ENCODE results near the gene SRP68.

The SRP68 gene

GRCh38 chr17:76104140-76104895 is 32.0 kb upstream of the SRP68 start:
- no peaks in the 10 kb centered on the region for H3K9me2 ChIP-seq (ENCODE audit: low read depth, low read length)
- H4K20me1 ChIP-seq (ENCODE audit: insufficient read depth, low read length), result no peaks in the 10 kb centered on the region
- H3K79me2 ChIP-seq (ENCODE audit: insufficient read depth, low read length), result no peaks in the 10 kb centered on the region
- TF ChIP-seq EZH2 (IDR thresholded peaks at IDR 0.05; ENCODE audit: borderline replicate concordance, low read length) (no peak), CTCF (IDR thresholded peaks at IDR 0.05; ENCODE audit: low read length) (no peak)
- H3K4me3 ChIP-seq (ENCODE audit: low read depth, low read length, poor library complexity, severe bottlenecking), result peak overlapping the region; percentile 87
- peak overlapping the region; percentile 95 for H3K4me2 ChIP-seq (ENCODE audit: low read length)
- H2AFZ ChIP-seq (ENCODE audit: low read length), result no peak overlapping the region
- H3K36me3 ChIP-seq (ENCODE audit: insufficient read depth, low read length), result peaks cover 20% of the 10 kb centered on the region; the same call in 1 of the 2 replicates
- H3K4me1 ChIP-seq (ENCODE audit: insufficient read depth, low read length, severe bottlenecking), result peaks cover 12% of the 10 kb centered on the region
- H3K9ac ChIP-seq (ENCODE audit: low read length), result peak overlapping the region; percentile 80; the same call in 1 of the 2 replicates
- no peak overlapping the region for H3K27ac ChIP-seq (ENCODE audit: low read depth, low read length, poor library complexity, severe bottlenecking)
- H3K27me3 ChIP-seq (ENCODE audit: insufficient read depth, low read length), result no peaks in the 10 kb centered on the region
- H3F3A ChIP-seq (ENCODE audit: insufficient read depth, low read length), result no peaks in the 10 kb centered on the region
- no peaks in the 10 kb centered on the region for H3K9me3 ChIP-seq (ENCODE audit: low read length)

- H3K9me2 ChIP-seq (ENCODE audit: low read depth, low read length), result no peaks in the 10 kb centered on the region
- peak within 1 kb of the TSS; percentile 87 for H3K4me3 ChIP-seq (ENCODE audit: low read depth, low read length, poor library complexity, severe bottlenecking)
- H3K4me2 ChIP-seq (ENCODE audit: low read length), result peak within 1 kb of the TSS; percentile 95
- H2AFZ ChIP-seq (ENCODE audit: low read length), result no peak within 1 kb of the TSS
- H3K9me3 ChIP-seq (ENCODE audit: low read length), result no peaks in the 10 kb centered on the region
- peaks cover 26% of the 10 kb centered on the region; the same call in 1 of the 2 replicates for H3K36me3 ChIP-seq (ENCODE audit: insufficient read depth, low read length)
- no peaks in the 10 kb centered on the region for H3F3A ChIP-seq (ENCODE audit: insufficient read depth, low read length)
- H3K27me3 ChIP-seq (ENCODE audit: insufficient read depth, low read length), result no peaks in the 10 kb centered on the region
- H3K27ac ChIP-seq (ENCODE audit: low read depth, low read length, poor library complexity, severe bottlenecking), result no peak within 1 kb of the TSS
- H3K79me2 ChIP-seq (ENCODE audit: insufficient read depth, low read length), result no peaks in the 10 kb centered on the region
- H3K4me1 ChIP-seq (ENCODE audit: insufficient read depth, low read length, severe bottlenecking), result peaks cover 12% of the 10 kb centered on the region
- TF ChIP-seq CTCF (IDR thresholded peaks at IDR 0.05; ENCODE audit: low read length) (no peak), EZH2 (IDR thresholded peaks at IDR 0.05; ENCODE audit: borderline replicate concordance, low read length) (no peak)
- no peaks in the 10 kb centered on the region for H4K20me1 ChIP-seq (ENCODE audit: insufficient read depth, low read length)
- H3K9ac ChIP-seq (ENCODE audit: low read length), result peak within 1 kb of the TSS; percentile 80
These were observed 31.2 kb upstream of the SRP68 start, which contains the start of gene EXOC7 for GRCh38 chr17:76103274-76104139. EXOC7 (minus strand) TSS chr17:76103787; CDS start chr17:76103692, 95 bp downstream.

- H2AFZ ChIP-seq (ENCODE audit: low read length), result no peak overlapping the region
- H3K4me1 ChIP-seq (ENCODE audit: insufficient read depth, low read length, severe bottlenecking), result peaks cover 12% of the 10 kb centered on the region
- no peaks in the 10 kb centered on the region for H3F3A ChIP-seq (ENCODE audit: insufficient read depth, low read length)
- H3K36me3 ChIP-seq (ENCODE audit: insufficient read depth, low read length), result peaks cover 27% of the 10 kb centered on the region; the same call in 1 of the 2 replicates
- no peaks in the 10 kb centered on the region for H3K79me2 ChIP-seq (ENCODE audit: insufficient read depth, low read length)
- H3K9me2 ChIP-seq (ENCODE audit: low read depth, low read length), result no peaks in the 10 kb centered on the region
- H3K27ac ChIP-seq (ENCODE audit: low read depth, low read length, poor library complexity, severe bottlenecking), result no peak overlapping the region
- H3K9me3 ChIP-seq (ENCODE audit: low read length), result no peaks in the 10 kb centered on the region
- no peaks in the 10 kb centered on the region for H4K20me1 ChIP-seq (ENCODE audit: insufficient read depth, low read length)
- peak overlapping the region; percentile 95 for H3K4me2 ChIP-seq (ENCODE audit: low read length)
- no peak for TF ChIP-seq CTCF (IDR thresholded peaks at IDR 0.05; ENCODE audit: low read length)
- no peak for TF ChIP-seq EZH2 (IDR thresholded peaks at IDR 0.05; ENCODE audit: borderline replicate concordance, low read length)
- H3K4me3 ChIP-seq (ENCODE audit: low read depth, low read length, poor library complexity, severe bottlenecking), result peak overlapping the region; percentile 87
- H3K9ac ChIP-seq (ENCODE audit: low read length), result peak overlapping the region; percentile 80
- no peaks in the 10 kb centered on the region for H3K27me3 ChIP-seq (ENCODE audit: insufficient read depth, low read length)
These were observed 30.6 kb upstream of the SRP68 start for GRCh38 chr17:76102944-76103273.
